Nephron (organoid): Measurements from ENCODE around the gene ZSWIM4.
A peak's percentile ranks its signal among the peaks of the same experiment; 100 is the strongest.

Source experiments
- H3K27ac Mint-ChIP-seq, 3 experiments: 2 replicates each; pipeline ENCODE4 v1.8.0; 2020; ENCODE audit warnings: mixed read lengths in 3 of 3, mild to moderate bottlenecking in 2 of 3, moderate library complexity in 1 of 3
- H3K27me3 Mint-ChIP-seq: 2 replicates; pipeline ENCODE4 v1.8.0; 2021; ENCODE audit warnings: low read depth, mild to moderate bottlenecking, moderate library complexity, mixed read lengths
- H3K36me3 Mint-ChIP-seq: 2 replicates; pipeline ENCODE4 v1.8.0; 2020; ENCODE audit warnings: low read depth, mixed read lengths
- H3K4me1 Mint-ChIP-seq: 2 replicates; pipeline ENCODE4 v1.8.0; 2020; ENCODE audit warnings: mixed read lengths
- H3K4me3 Mint-ChIP-seq, 3 experiments: 2 replicates each; pipeline ENCODE4 v1.8.0; 2020; ENCODE audit warnings: mild to moderate bottlenecking in 3 of 3, mixed read lengths in 3 of 3, moderate library complexity in 2 of 3
- H3K9me3 Mint-ChIP-seq: 2 replicates; pipeline ENCODE4 v1.8.0; 2020; ENCODE audit warnings: mixed read lengths
- CTCF ChIP-seq, 3 experiments: fragments of 200-600 bp; sonication (generic); IDR thresholded peaks; one replicate each; pipeline ENCODE4 v1.5.0; 2021; ENCODE audit warnings: antibody characterized with exemption in 3 of 3; ENCODE audit not compliant: unreplicated experiment in 3 of 3

The ZSWIM4 gene

GRCh38 chr19:13861392-13861713 lies 66.1 kb downstream of the ZSWIM4 start:
- Mint-ChIP-seq H3K4me1 (peaks cover 34% of the 10 kb centered on the region), H3K9me3 (no peaks in the 10 kb centered on the region), H3K4me3 (peak overlapping the region; percentile 70 to 81 (median 80)), H3K36me3 (no peaks in the 10 kb centered on the region), H3K27ac (peak overlapping the region; percentile 93 to 98 (median 94)), H3K27me3 (peaks cover 5% of the 10 kb centered on the region)
- no peak for TF ChIP-seq CTCF (IDR thresholded peaks at IDR 0.05; ENCODE audit: unreplicated experiment in 3 of 3)

- peak overlapping the region; percentile 79 to 81 (median 80) for H3K4me3 Mint-ChIP-seq
- peaks cover 5% of the 10 kb centered on the region for H3K27me3 Mint-ChIP-seq
- H3K27ac Mint-ChIP-seq, result peak overlapping the region; percentile 93 to 98 (median 94)
- no peaks in the 10 kb centered on the region for H3K36me3 Mint-ChIP-seq
- H3K4me1 Mint-ChIP-seq, result peaks cover 36% of the 10 kb centered on the region
- TF ChIP-seq CTCF (IDR thresholded peaks at IDR 0.05; ENCODE audit: unreplicated experiment in 3 of 3), result peak; percentile 96 to 99 (median 97)
- H3K9me3 Mint-ChIP-seq, result no peaks in the 10 kb centered on the region
Measured at GRCh38 chr19:13861714-13862531, 66.7 kb downstream of the ZSWIM4 start.

- Mint-ChIP-seq H3K27me3 (peaks cover 5% of the 10 kb centered on the region), H3K27ac (peak overlapping the region; percentile 83 to 95 (median 90)), H3K4me1 (peaks cover 53% of the 10 kb centered on the region), H3K4me3 (peak overlapping the region; percentile 83 to 93 (median 92)), H3K9me3 (no peaks in the 10 kb centered on the region), H3K36me3 (no peaks in the 10 kb centered on the region)
- TF ChIP-seq CTCF (IDR thresholded peaks at IDR 0.05; ENCODE audit: unreplicated experiment in 3 of 3), result no peak
Measured at GRCh38 chr19:13864046-13864666, 68.9 kb downstream of the ZSWIM4 start.

GRCh38 chr19:13864667-13865570 lies 69.7 kb downstream of the ZSWIM4 start:
- Mint-ChIP-seq H3K4me1 (peaks cover 61% of the 10 kb centered on the region), H3K4me3 (peak overlapping the region; percentile 83 to 93 (median 92)), H3K9me3 (no peaks in the 10 kb centered on the region), H3K27me3 (peaks cover 5% of the 10 kb centered on the region), H3K36me3 (no peaks in the 10 kb centered on the region), H3K27ac (peak overlapping the region; percentile 83 to 95 (median 90))
- TF ChIP-seq CTCF (IDR thresholded peaks at IDR 0.05; ENCODE audit: unreplicated experiment in 3 of 3), result no peak

GRCh38 chr19:13865571-13866462 lies 70.6 kb downstream of the ZSWIM4 start:
- no peaks in the 10 kb centered on the region for H3K9me3 Mint-ChIP-seq
- peak overlapping the region; percentile 84 to 93 (median 91) for H3K4me3 Mint-ChIP-seq
- H3K4me1 Mint-ChIP-seq, result peaks cover 61% of the 10 kb centered on the region
- H3K36me3 Mint-ChIP-seq, result no peaks in the 10 kb centered on the region
- no peak for TF ChIP-seq CTCF (IDR thresholded peaks at IDR 0.05; ENCODE audit: unreplicated experiment in 3 of 3)
- H3K27me3 Mint-ChIP-seq, result peaks cover 5% of the 10 kb centered on the region
- H3K27ac Mint-ChIP-seq, result peak overlapping the region; percentile 68 to 92 (median 81)
